ENCODE measurements around the gene MPP2. TPM values are rescaled to one million over a fixed set of nuclear protein-coding genes. Genes with fewer than 3 reads are reported as not detected.

MPP2 gene
- total RNA-seq, 2 donors from 2014 or later, result 1.1 to 2.8 TPM

DNA sequence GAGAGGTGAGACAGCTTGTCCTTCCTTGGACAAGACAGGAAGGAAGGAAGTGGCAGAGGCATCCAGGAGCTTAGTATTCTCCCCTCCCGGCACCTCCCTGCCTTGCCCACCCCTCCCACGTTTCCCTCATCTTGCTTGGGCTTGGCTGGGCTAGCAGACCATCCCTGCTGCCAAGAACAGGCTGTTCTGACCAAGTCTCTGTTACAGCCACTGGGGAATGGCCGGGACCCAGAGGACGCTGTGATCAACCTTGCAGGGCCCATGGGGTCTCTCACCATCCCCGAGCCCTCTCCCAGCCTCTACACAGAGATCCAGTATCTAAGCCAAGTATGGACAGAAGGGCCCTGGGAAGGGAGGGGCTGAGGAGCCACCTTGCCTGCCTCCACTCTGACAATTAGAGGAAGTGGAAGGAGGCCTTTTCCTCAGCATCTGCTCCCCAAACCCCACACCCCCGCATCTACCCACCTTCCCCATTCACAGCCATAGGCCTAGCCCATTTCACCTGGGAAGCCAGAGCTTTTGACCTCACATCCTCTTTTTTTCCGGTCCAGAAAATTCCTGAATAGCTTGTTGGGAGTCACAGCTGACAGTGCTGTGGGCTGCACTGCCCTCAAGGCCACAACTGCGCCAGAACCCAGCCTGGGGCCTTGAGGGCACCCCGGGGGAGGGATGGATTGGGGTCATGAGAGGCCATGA, 46.3 kb downstream of the MPP2 start:
- TF ChIP-seq CTCF (IDR thresholded peaks at IDR 0.05), result no peak
- no peaks in the 10 kb centered on the region for H3K27me3 ChIP-seq
- H3K4me3 ChIP-seq, result no peak overlapping the region
- no peak for DNase-seq
- intact Hi-C loops (cut with DNase I), result no loop called here
- H3K36me3 ChIP-seq, result no peaks in the 10 kb centered on the region
- no peaks in the 10 kb centered on the region for H3K9me3 ChIP-seq
- no peaks in the 10 kb centered on the region for H3K4me1 ChIP-seq
- no peak overlapping the region for H3K9ac ChIP-seq (ENCODE audit: low read depth in 2 of 2, low read length in 2 of 2)
- no peak overlapping the region for H3K27ac ChIP-seq

GRCh38 chr17:43860077-43860725, 47.1 kb downstream of the MPP2 start:
- H3K4me1 ChIP-seq, result no peaks in the 10 kb centered on the region
- DNase-seq, result no peak
- no peak for TF ChIP-seq CTCF (IDR thresholded peaks at IDR 0.05)
- no peak overlapping the region for H3K27ac ChIP-seq
- no peaks in the 10 kb centered on the region for H3K9me3 ChIP-seq
- no peak overlapping the region for H3K4me3 ChIP-seq
- H3K9ac ChIP-seq (ENCODE audit: low read depth in 2 of 2, low read length in 2 of 2), result no peak overlapping the region
- H3K27me3 ChIP-seq, result no peaks in the 10 kb centered on the region
- intact Hi-C loops (cut with DNase I), result no loop called here
- H3K36me3 ChIP-seq, result no peaks in the 10 kb centered on the region

GRCh38 chr17:43857957-43858600, 49.3 kb downstream of the MPP2 start:
- Histone ChIP-seq H3K36me3 (no peaks in the 10 kb centered on the region), H3K9me3 (no peaks in the 10 kb centered on the region), H3K4me3 (no peak overlapping the region), H3K27ac (no peak overlapping the region), H3K9ac (ENCODE audit: low read depth in 2 of 2, low read length in 2 of 2) (no peak overlapping the region), H3K4me1 (no peaks in the 10 kb centered on the region), H3K27me3 (no peaks in the 10 kb centered on the region)
- DNase-seq, result no peak
- TF ChIP-seq CTCF (IDR thresholded peaks at IDR 0.05), result no peak
- intact Hi-C loops (cut with DNase I), result no loop called here

DNA sequence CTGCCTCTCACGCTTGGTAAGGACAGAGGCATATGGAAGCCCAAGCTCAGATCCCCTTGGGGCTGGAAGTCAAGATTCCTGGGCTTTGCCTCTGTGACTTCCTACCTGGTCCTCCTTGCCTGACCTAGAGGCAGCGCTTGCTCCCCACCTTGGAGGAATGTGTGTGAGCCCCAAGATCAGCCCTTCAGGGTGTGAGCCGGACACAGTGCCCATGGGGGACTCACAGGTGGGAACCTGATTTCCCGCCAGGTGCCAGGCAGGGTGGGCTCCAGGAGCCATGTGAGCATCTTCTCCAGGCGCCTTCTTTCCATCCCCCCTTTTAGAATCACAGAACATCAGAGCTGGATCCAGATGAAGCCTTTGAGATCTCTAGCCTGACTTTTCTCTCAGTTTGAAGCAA, 50.2 kb downstream of the MPP2 start:
- Histone ChIP-seq H3K4me1 (no peaks in the 10 kb centered on the region), H3K4me3 (no peak overlapping the region), H3K36me3 (no peaks in the 10 kb centered on the region), H3K9me3 (no peaks in the 10 kb centered on the region), H3K9ac (ENCODE audit: low read depth in 2 of 2, low read length in 2 of 2) (no peak overlapping the region), H3K27me3 (no peaks in the 10 kb centered on the region), H3K27ac (no peak overlapping the region)
- DNase-seq, result no peak
- no peak for TF ChIP-seq CTCF (IDR thresholded peaks at IDR 0.05)
- intact Hi-C loops (cut with DNase I), result no loop called here

DNA sequence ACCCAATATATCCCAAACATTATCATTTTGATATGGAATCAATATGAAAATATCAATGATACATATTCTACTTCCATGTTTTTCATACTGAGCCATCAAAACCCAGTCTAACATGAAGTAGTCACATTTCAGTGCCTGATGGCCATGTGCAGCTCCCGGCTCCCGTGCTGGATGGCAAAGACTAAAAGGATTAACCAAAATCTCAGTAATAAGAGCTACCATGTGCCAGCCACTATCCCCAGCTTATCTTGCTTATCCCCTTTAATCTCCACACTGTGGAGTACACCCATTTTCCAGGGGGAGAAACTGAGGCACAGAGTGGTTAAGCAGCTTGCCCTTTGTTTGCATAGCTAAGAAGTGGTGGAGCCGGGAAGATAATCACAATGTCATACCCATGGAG, 51.2 kb downstream of the MPP2 start:
- no peak for DNase-seq
- Histone ChIP-seq H3K27ac (no peak overlapping the region), H3K9ac (ENCODE audit: low read depth in 2 of 2, low read length in 2 of 2) (no peak overlapping the region), H3K27me3 (no peaks in the 10 kb centered on the region), H3K4me3 (no peak overlapping the region), H3K9me3 (no peaks in the 10 kb centered on the region), H3K4me1 (no peaks in the 10 kb centered on the region), H3K36me3 (no peaks in the 10 kb centered on the region)
- intact Hi-C loops (cut with DNase I), result no loop called here
- no peak for TF ChIP-seq CTCF (IDR thresholded peaks at IDR 0.05)

Measured in colonic mucosa (tissue), 4 donors.